ENCODE data around the gene SPX. TPM values are rescaled to one million over a fixed set of nuclear protein-coding genes. Genes with fewer than 3 reads are reported as not detected.

Gene SPX
- total RNA-seq, 4 donors from 2014 or later: 0.38 to 5.4 (median 1.3) TPM

DNA sequence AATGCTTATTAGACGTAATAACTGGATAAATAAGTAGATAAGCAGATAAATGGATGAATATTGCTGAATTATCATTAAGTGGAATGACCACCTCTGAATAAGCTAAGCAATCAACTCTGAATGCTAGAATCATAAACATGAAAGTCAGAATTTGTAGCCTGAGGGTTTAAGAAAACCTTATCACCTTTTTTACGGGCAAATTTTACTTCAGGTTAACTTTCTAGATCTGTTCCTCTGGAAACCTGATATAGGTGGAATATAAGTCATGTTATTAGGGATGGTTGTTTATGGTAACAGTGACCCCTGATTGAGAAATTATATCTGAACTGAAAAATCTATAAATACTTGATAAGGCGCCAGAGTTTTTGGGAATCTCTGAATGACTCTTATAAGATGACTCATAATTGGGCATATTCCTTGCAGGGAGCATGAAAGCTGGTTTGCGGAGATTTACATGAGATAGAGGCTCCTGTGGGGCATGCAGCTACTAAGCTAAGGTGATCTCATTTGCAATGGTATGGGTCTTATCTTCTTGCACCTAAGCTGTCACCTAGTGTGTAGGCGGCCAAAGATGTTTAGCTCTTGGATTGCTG is 12.1 kb downstream of the SPX start:
- no peak for TF ChIP-seq CTCF (IDR thresholded peaks at IDR 0.05)
- DNase-seq (ENCODE audit: low spot score) (no peak), ATAC-seq (ENCODE audit: low FRiP score) (no peak)

DNA sequence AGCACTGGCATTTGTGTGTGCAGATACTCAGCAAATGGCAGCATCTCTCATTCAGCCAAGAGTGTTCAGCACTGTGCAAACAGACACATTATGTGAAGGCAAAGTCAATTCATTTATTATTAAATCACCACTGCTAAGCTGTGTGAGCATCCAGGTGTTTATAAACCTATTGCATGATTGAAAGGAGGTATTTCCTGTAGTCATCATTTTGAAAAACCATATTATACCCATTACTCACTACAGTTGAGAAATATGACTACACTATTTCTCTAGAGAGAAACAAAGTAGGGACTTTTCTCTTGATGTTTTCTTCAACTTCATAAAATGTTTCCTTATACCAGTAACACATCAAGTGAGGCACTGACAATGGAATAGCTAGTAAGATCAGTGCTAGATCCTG is 13.7 kb downstream of the SPX start:
- DNase-seq (ENCODE audit: low spot score) (no peak), ATAC-seq (ENCODE audit: low FRiP score) (no peak)
- TF ChIP-seq CTCF (IDR thresholded peaks at IDR 0.05): no peak

GRCh38 chr12:21541773-21542172 is 15.7 kb downstream of the SPX start:
- no peak for TF ChIP-seq CTCF (IDR thresholded peaks at IDR 0.05)
- ATAC-seq (ENCODE audit: low FRiP score) (no peak), DNase-seq (ENCODE audit: low spot score) (no peak)

GRCh38 chr12:21542403-21542802 is 16.3 kb downstream of the SPX start:
- ATAC-seq (ENCODE audit: low FRiP score) (no peak), DNase-seq (ENCODE audit: low spot score) (no peak)
- no peak for TF ChIP-seq CTCF (IDR thresholded peaks at IDR 0.05)

GRCh38 chr12:21543151-21543550 is 17.1 kb downstream of the SPX start:
- DNase-seq (ENCODE audit: low spot score) (no peak), ATAC-seq (ENCODE audit: low FRiP score) (no peak)
- no peak for TF ChIP-seq CTCF (IDR thresholded peaks at IDR 0.05)

GRCh38 chr12:21545557-21545956 is 19.5 kb downstream of the SPX start:
- TF ChIP-seq CTCF (IDR thresholded peaks at IDR 0.05): no peak
- no peak for ATAC-seq (ENCODE audit: low FRiP score)
- DNase-seq (ENCODE audit: low spot score): no peak

GRCh38 chr12:21546716-21547115 is 20.6 kb downstream of the SPX start:
- DNase-seq (ENCODE audit: low spot score): no peak
- no peak for TF ChIP-seq CTCF (IDR thresholded peaks at IDR 0.05)
- no peak for ATAC-seq (ENCODE audit: low FRiP score)

Data from omental fat pad (tissue), 4 donors.